Mesothelial cell of epicardium (in vitro differentiated cells): ENCODE data around the gene MAPK8IP3. TPM values are rescaled to one million over a fixed set of nuclear protein-coding genes. Genes with fewer than 3 reads are reported as not detected.

Experiments
- DNase-seq, 2 experiments: peaks; one replicate each; pipeline ENCODE4 v3.0.0; 2021; ENCODE audit warnings: low spot score in 2 of 2; ENCODE audit not compliant: unreplicated experiment in 2 of 2
- H3K27ac Mint-ChIP-seq: 2 replicates; pipeline ENCODE4 v1.8.0; 2021; ENCODE audit warnings: mixed read lengths
- H3K27me3 Mint-ChIP-seq: 2 replicates; pipeline ENCODE4 v1.8.0; 2021; ENCODE audit warnings: low read depth, mixed read lengths
- H3K36me3 Mint-ChIP-seq: 2 replicates; pipeline ENCODE4 v1.8.0; 2021; ENCODE audit warnings: mixed read lengths
- H3K4me1 Mint-ChIP-seq: 2 replicates; pipeline ENCODE4 v1.8.0; 2021; ENCODE audit warnings: mixed read lengths
- H3K4me3 Mint-ChIP-seq: 2 replicates; pipeline ENCODE4 v1.8.0; 2021; ENCODE audit warnings: mild to moderate bottlenecking, moderate library complexity, mixed read lengths
- H3K9me3 Mint-ChIP-seq: 2 replicates; pipeline ENCODE4 v1.8.0; 2021; ENCODE audit warnings: mixed read lengths
- CTCF ChIP-seq: fragments of 200-600 bp; sonication (generic); IDR thresholded peaks from one replicate; pipeline ENCODE4 v1.5.0; 2021; ENCODE audit warnings: antibody characterized with exemption; ENCODE audit not compliant: unreplicated experiment
- microRNA-seq: library from miRNA; unstranded; fragments of <30 nt; microRNA quantifications from one replicate; pipeline ENCODE4 v1.2.0, GENCODE V29; 2021; ENCODE audit warnings: inconsistent platforms, mixed read lengths
- total RNA-seq: library from RNA; stranded (reverse); gene quantifications from 3 replicates; pipeline ENCODE4 v1.2.1, GENCODE V29; 2021

Gene MAPK8IP3
- total RNA-seq, 1 donor from 2014 or later, result 182 TPM

GRCh38 chr16:1818204-1818872 is 112.3 kb downstream of the MAPK8IP3 start:
- Mint-ChIP-seq H3K4me3 (no peak overlapping the region), H3K9me3 (no peaks in the 10 kb centered on the region), H3K27me3 (no peaks in the 10 kb centered on the region), H3K36me3 (peaks cover 14% of the 10 kb centered on the region), H3K27ac (no peak overlapping the region), H3K4me1 (no peaks in the 10 kb centered on the region)
- DNase-seq, result no peak
- no peak for TF ChIP-seq CTCF

DNA sequence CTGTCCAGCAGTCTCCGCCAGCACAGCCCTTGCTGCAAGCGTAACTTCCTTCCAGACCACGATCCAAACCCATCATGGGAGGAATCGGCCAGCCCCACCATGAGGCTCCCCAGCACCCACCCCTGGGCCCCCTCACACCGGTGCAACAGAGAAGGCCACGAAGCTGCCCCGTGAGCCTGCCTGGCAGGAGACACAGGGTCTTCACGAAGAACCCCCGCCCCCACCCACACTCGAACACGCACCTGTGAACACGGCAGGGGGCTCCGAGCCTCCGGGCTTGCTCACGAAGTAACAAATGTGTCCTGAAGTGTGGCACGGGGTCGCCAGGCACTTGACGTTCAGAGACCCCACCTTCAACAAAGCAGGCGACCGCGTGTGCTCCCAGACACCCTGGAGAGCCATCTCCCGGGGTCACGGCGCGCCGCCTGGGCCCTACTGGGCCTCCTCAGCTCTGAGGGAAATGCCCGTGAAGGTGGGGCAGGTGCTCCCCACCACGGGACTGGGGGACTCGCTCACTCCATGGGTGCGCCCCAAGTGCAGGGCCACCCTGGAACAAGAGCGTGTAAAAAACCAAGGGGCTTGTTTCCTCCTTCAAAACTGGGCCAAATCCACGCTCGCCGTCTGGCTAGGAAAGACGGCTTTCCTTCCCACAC is 113.0 kb downstream of the MAPK8IP3 start:
- Mint-ChIP-seq H3K4me1 (no peaks in the 10 kb centered on the region), H3K27me3 (no peaks in the 10 kb centered on the region), H3K4me3 (no peak overlapping the region), H3K36me3 (peaks cover 9% of the 10 kb centered on the region), H3K9me3 (no peaks in the 10 kb centered on the region), H3K27ac (no peak overlapping the region)
- TF ChIP-seq CTCF, result no peak
- no peak for DNase-seq

GRCh38 chr16:1819611-1820010 is 113.6 kb downstream of the MAPK8IP3 start:
- Mint-ChIP-seq H3K4me3 (no peak overlapping the region), H3K27ac (no peak overlapping the region), H3K27me3 (no peaks in the 10 kb centered on the region), H3K9me3 (no peaks in the 10 kb centered on the region), H3K4me1 (no peaks in the 10 kb centered on the region), H3K36me3 (peaks cover 9% of the 10 kb centered on the region)
- TF ChIP-seq CTCF, result no peak
- DNase-seq, result no peak

Small RNAs within 50 kb of the gene (microRNA-seq; reads per million reads assigned to microRNA genes)
- 5.6 reads per million, percentile 22 among the genes with 10 or more reads in this experiment for gene MIR3177

Other genes with a start within 250 kb of the MAPK8IP3 start
- gene CLCN7, start 231.2 kb upstream of the MAPK8IP3 start, total RNA-seq, result 94.5 to 96.1 TPM (median 94.6 TPM) in 3 replicates
- gene PTX4, start 217.3 kb upstream of the MAPK8IP3 start, total RNA-seq, result not detected in 3 replicates
- gene TELO2, start 212.8 kb upstream of the MAPK8IP3 start, total RNA-seq, result 66.7 to 70.2 TPM (median 69.8 TPM) in 3 replicates
- 6.6 to 7.7 TPM (median 6.9 TPM) in 3 replicates for gene TMEM204, start 172.5 kb upstream of the MAPK8IP3 start, total RNA-seq
- 60.3 to 63.5 TPM (median 62.9 TPM) in 3 replicates for gene IFT140, start 94.1 kb upstream of the MAPK8IP3 start, total RNA-seq
- gene CRAMP1, start 93.8 kb upstream of the MAPK8IP3 start, total RNA-seq, result 42.5 to 44.8 TPM (median 43.2 TPM) in 3 replicates
- gene JPT2, start 27.9 kb upstream of the MAPK8IP3 start, total RNA-seq, result 72.9 to 78.3 TPM (median 73.9 TPM) in 3 replicates
- gene NME3, start 65.3 kb downstream of the MAPK8IP3 start, total RNA-seq, result 56.6 to 58.4 TPM (median 57.7 TPM) in 3 replicates
- 32.3 to 41.5 TPM (median 35.2 TPM) in 3 replicates for gene EME2, start 66.6 kb downstream of the MAPK8IP3 start, total RNA-seq
- gene MRPS34, start 66.9 kb downstream of the MAPK8IP3 start, total RNA-seq, result 62.2 to 65.3 TPM (median 63.9 TPM) in 3 replicates
- gene SPSB3, start 76.4 kb downstream of the MAPK8IP3 start, total RNA-seq, result 49.6 to 51.4 TPM (median 50.0 TPM) in 3 replicates
- gene NUBP2, start 76.8 kb downstream of the MAPK8IP3 start, total RNA-seq, result 62.9 to 65.3 TPM (median 63.6 TPM) in 3 replicates
- gene IGFALS, start 87.5 kb downstream of the MAPK8IP3 start, total RNA-seq, result 0.34 to 0.63 TPM (median 0.35 TPM) in 3 replicates
- 27.8 to 29.8 TPM (median 29.7 TPM) in 3 replicates for gene HAGH, start 120.6 kb downstream of the MAPK8IP3 start, total RNA-seq
- 21.3 to 24.1 TPM (median 23.1 TPM) in 3 replicates for gene FAHD1, start 121.0 kb downstream of the MAPK8IP3 start, total RNA-seq
- not detected in 3 replicates for gene MEIOB, start 166.0 kb downstream of the MAPK8IP3 start, total RNA-seq
- gene HS3ST6, start 212.2 kb downstream of the MAPK8IP3 start, total RNA-seq, result 0.22 to 0.36 TPM in 2 of 3 replicates, not detected in the other
- gene MSRB1, start 237.0 kb downstream of the MAPK8IP3 start, total RNA-seq, result 13.1 to 14.1 TPM (median 13.4 TPM) in 3 replicates
- 0.40 to 0.45 TPM in 2 of 3 replicates, not detected in the other for gene RPL3L, start 248.5 kb downstream of the MAPK8IP3 start, total RNA-seq